WTC11 (cell line): Measurements from ENCODE around the gene SPECC1L. TPM values are rescaled to one million over a fixed set of nuclear protein-coding genes. Genes with fewer than 3 reads are reported as not detected.

Experiments
- ATAC-seq: fragments of 200-7000 bp; cut with Tn5 transposase; 2 replicates; pipeline ENCODE4 v1.10.0; 2021; ENCODE audit warnings: mild to moderate bottlenecking, moderate library complexity
- CTCF ChIA-PET: fragments of 300-600 bp; sonication (Branson Sonifier 250); formaldehyde crosslinking; loops from one replicate; lab custom pipeline; 2021; ENCODE audit warnings: antibody characterized with exemption; lab: Charles Lee
- POLR2A ChIA-PET: fragments of 350-600 bp; sonication (Branson Sonifier 250); formaldehyde crosslinking; loops from one replicate; lab custom pipeline; 2021; ENCODE audit warnings: antibody characterized with exemption; lab: Charles Lee
- DNase-seq: peaks from one replicate; pipeline ENCODE4 v3.0.0; 2021; ENCODE audit warnings: low spot score
- H3K27ac Mint-ChIP-seq: 2 replicates; pipeline ENCODE4 v1.8.0; 2021; ENCODE audit warnings: mixed read lengths
- H3K27me3 Mint-ChIP-seq: 2 replicates; pipeline ENCODE4 v1.8.0; 2021; ENCODE audit warnings: low read depth, mild to moderate bottlenecking, moderate library complexity, mixed read lengths
- H3K36me3 Mint-ChIP-seq: 2 replicates; pipeline ENCODE4 v1.8.0; 2021; ENCODE audit warnings: mixed read lengths
- H3K4me1 Mint-ChIP-seq: 2 replicates; pipeline ENCODE4 v1.8.0; 2022; ENCODE audit warnings: mixed read lengths
- H3K4me3 Mint-ChIP-seq: 2 replicates; pipeline ENCODE4 v1.8.0; 2021; ENCODE audit warnings: mild to moderate bottlenecking, moderate library complexity, mixed read lengths
- H3K9me3 Mint-ChIP-seq: 2 replicates; pipeline ENCODE4 v1.8.0; 2021; ENCODE audit warnings: mixed read lengths
- AFF4 ChIP-seq: sonication (generic); formaldehyde crosslinking; IDR thresholded peaks from 2 replicates; pipeline ENCODE4 v1.8.1; 2023; ENCODE audit warnings: mild to moderate bottlenecking, missing genetic modification reagents, borderline replicate concordance
- ATF3 ChIP-seq: sonication (generic); formaldehyde crosslinking; conservative IDR thresholded peaks from 2 replicates; pipeline ENCODE4 v1.8.1; 2022; ENCODE audit warnings: mild to moderate bottlenecking, missing genetic modification reagents
- CBFB ChIP-seq: sonication (generic); formaldehyde crosslinking; IDR thresholded peaks from 2 replicates; pipeline ENCODE4 v1.8.1; 2022; ENCODE audit warnings: mild to moderate bottlenecking, low read depth, missing genetic modification reagents
- E2F5 ChIP-seq: sonication (generic); formaldehyde crosslinking; IDR thresholded peaks from 2 replicates; pipeline ENCODE4 v1.8.1; 2022; ENCODE audit warnings: mild to moderate bottlenecking, moderate library complexity, missing genetic modification reagents
- ESRRA ChIP-seq: sonication (generic); formaldehyde crosslinking; IDR thresholded peaks from 2 replicates; pipeline ENCODE4 v1.8.1; 2022; ENCODE audit warnings: mild to moderate bottlenecking, missing genetic modification reagents, borderline replicate concordance
- MAX ChIP-seq: sonication (generic); formaldehyde crosslinking; IDR thresholded peaks from 2 replicates; pipeline ENCODE4 v1.8.0; 2022; ENCODE audit warnings: mild to moderate bottlenecking, missing genetic modification reagents
- MLX ChIP-seq: sonication (generic); formaldehyde crosslinking; IDR thresholded peaks from 2 replicates; pipeline ENCODE4 v1.8.1; 2023; ENCODE audit warnings: mild to moderate bottlenecking, missing genetic modification reagents, moderate library complexity
- MXD4 ChIP-seq: fragments of 250-450 bp; sonication (Bioruptor Pico); IDR thresholded peaks from 2 replicates; pipeline ENCODE4 v1.8.0; 2021; ENCODE audit warnings: mild to moderate bottlenecking, moderate library complexity, borderline replicate concordance
- OVOL2 ChIP-seq: fragments of 250-450 bp; sonication (Bioruptor Pico); IDR thresholded peaks from 2 replicates; pipeline ENCODE4 v1.9.0; 2021; ENCODE audit warnings: mild to moderate bottlenecking, borderline replicate concordance
- PRDM15 ChIP-seq: sonication (generic); formaldehyde crosslinking; IDR thresholded peaks from 2 replicates; pipeline ENCODE4 v1.8.0; 2022; ENCODE audit warnings: missing genetic modification reagents
- RELA ChIP-seq: sonication (generic); formaldehyde crosslinking; IDR thresholded peaks from 2 replicates; pipeline ENCODE4 v1.8.1; 2022; ENCODE audit warnings: missing genetic modification reagents, mild to moderate bottlenecking, borderline replicate concordance
- RORB ChIP-seq: fragments of 250-450 bp; sonication (Bioruptor Pico); IDR thresholded peaks from 2 replicates; pipeline ENCODE4 v1.9.0; 2021; ENCODE audit warnings: mild to moderate bottlenecking
- SMAD3 ChIP-seq: sonication (generic); formaldehyde crosslinking; IDR thresholded peaks from 2 replicates; pipeline ENCODE4 v1.8.0; 2022; ENCODE audit warnings: missing genetic modification reagents, mild to moderate bottlenecking, borderline replicate concordance
- SMAD4 ChIP-seq: sonication (generic); formaldehyde crosslinking; IDR thresholded peaks from 2 replicates; pipeline ENCODE4 v1.8.0; 2022; ENCODE audit warnings: mild to moderate bottlenecking, missing genetic modification reagents
- TCF7 ChIP-seq: sonication (generic); formaldehyde crosslinking; IDR thresholded peaks from 2 replicates; pipeline ENCODE4 v1.8.0; 2022; ENCODE audit warnings: mild to moderate bottlenecking, low read depth, missing genetic modification reagents, moderate library complexity
- USF1 ChIP-seq: sonication (generic); formaldehyde crosslinking; IDR thresholded peaks from 2 replicates; pipeline ENCODE4 v1.8.0; 2022; ENCODE audit warnings: mild to moderate bottlenecking, missing genetic modification reagents
- ZNF219 ChIP-seq: sonication (generic); formaldehyde crosslinking; IDR thresholded peaks from 2 replicates; pipeline ENCODE4 v1.8.0; 2023; ENCODE audit warnings: missing genetic modification reagents, mild to moderate bottlenecking, borderline replicate concordance
- ZNF281 ChIP-seq: sonication (generic); formaldehyde crosslinking; IDR thresholded peaks from 2 replicates; pipeline ENCODE4 v1.8.0; 2023; ENCODE audit warnings: mild to moderate bottlenecking, missing genetic modification reagents
- ZSCAN18 ChIP-seq: fragments of 250-450 bp; sonication (Bioruptor Pico); IDR thresholded peaks from 2 replicates; pipeline ENCODE4 v2.1.2; 2022; ENCODE audit warnings: mild to moderate bottlenecking, moderate library complexity
- total RNA-seq: library from RNA; stranded (reverse); gene quantifications from 3 replicates; pipeline ENCODE4 v1.2.3, GENCODE V29; 2021

Gene SPECC1L
- total RNA-seq, 1 experiment from 2014 or later: 44.6 TPM

GRCh38 chr22:24341627-24342026 is 71.0 kb downstream of the SPECC1L start (continued):
- no peak for TF ChIP-seq PRDM15 (CRISPR knock-in tag)
- no peak for TF ChIP-seq SMAD4
- no peak for TF ChIP-seq RELA (CRISPR knock-in tag)
- no peak for TF ChIP-seq OVOL2 (CRISPR knock-in tag)
- no peak for TF ChIP-seq ZNF281 (CRISPR knock-in tag)
- TF ChIP-seq ESRRA: no peak
- no peak for TF ChIP-seq ATF3 (CRISPR knock-in tag)
- no peak for TF ChIP-seq ZNF219 (CRISPR knock-in tag)

- Mint-ChIP-seq H3K4me1 (no peaks in the 10 kb centered on the region; the same call in 1 of the 2 replicates), H3K36me3 (peaks cover 74% of the 10 kb centered on the region), H3K27ac (no peak overlapping the region), H3K4me3 (no peak overlapping the region), H3K27me3 (no peaks in the 10 kb centered on the region), H3K9me3 (peaks cover 10% of the 10 kb centered on the region)
- ATAC-seq (no peak), DNase-seq (no peak)
- ChIA-PET POLR2A (no interaction called here), CTCF (interaction anchor here (0.5 kb wide), 1 partner anchor 195 kb away, joined by 5 read pairs; no protein-coding TSS in a partner anchor)
- TF ChIP-seq E2F5 (CRISPR knock-in tag) (no peak), MXD4 (CRISPR knock-in tag) (no peak), CBFB (CRISPR knock-in tag) (no peak), SMAD3 (CRISPR knock-in tag) (no peak), ESRRA (no peak), ZSCAN18 (CRISPR knock-in tag) (no peak), USF1 (no peak), MLX (CRISPR knock-in tag) (no peak), MAX (CRISPR knock-in tag) (no peak), RORB (no peak), TCF7 (no peak), AFF4 (CRISPR knock-in tag) (no peak)
These were observed 80.0 kb downstream of the SPECC1L start for GRCh38 chr22:24350627-24351026.
